Ovary (tissue), 9 donors: ENCODE measurements around the gene SEC24D. TPM values are rescaled to one million over a fixed set of nuclear protein-coding genes. Genes with fewer than 3 reads are reported as not detected.
"Not testable (repeated sequence)": the region's sequence is repeated elsewhere in the genome, so short reads cannot be mapped to it uniquely, and the experiment has no call there.

Experiments used
- DNase-seq, 5 donors: peaks; one replicate each; pipeline ENCODE4 v3.0.0-alpha.2; 2019 to 2020
- H3K27ac ChIP-seq, 2 donors: fragments of 200-600 bp; one replicate each; pipeline versions ENCODE4 v1.5.1 to v1.8.0; 2019 to 2022
- H3K27me3 ChIP-seq: fragments of 200-600 bp; one replicate; pipeline ENCODE4 v1.8.0; 2022
- H3K36me3 ChIP-seq: fragments of 200-600 bp; sonication (generic); one replicate; pipeline ENCODE4 v1.5.1; 2019
- H3K4me1 ChIP-seq: one replicate; pipeline ENCODE4 v1.8.1; 2013; ENCODE audit warnings: mild to moderate bottlenecking, moderate library complexity; ENCODE audit not compliant: insufficient read depth
- H3K4me3 ChIP-seq: fragments of 200-600 bp; sonication (generic); one replicate; pipeline ENCODE4 v1.5.1; 2017
- H3K9me3 ChIP-seq, 2 donors: fragments of 200-600 bp in 1 of 2; sonication (generic) in 1 of 2; one replicate each; pipeline versions ENCODE4 v1.5.1 to v1.8.1; 2013 to 2019; ENCODE audit warnings: mild to moderate bottlenecking in 1 of 2, moderate library complexity in 1 of 2
- CTCF ChIP-seq, 3 donors: fragments of 450-650 bp in 2 of 3; fragments of 200-600 bp in 1 of 3; IDR thresholded peaks; one replicate each; pipeline versions ENCODE4 v1.5.1 to v1.8.0; 2016 to 2022; ENCODE audit warnings: antibody characterized with exemption in 3 of 3, mild to moderate bottlenecking in 1 of 3
- EP300 ChIP-seq: sonication (generic); formaldehyde crosslinking; IDR thresholded peaks from one replicate; pipeline ENCODE4 v1.6.1; 2017; ENCODE audit warnings: antibody characterized with exemption
- POLR2A ChIP-seq: fragments of 450-650 bp; IDR thresholded peaks from one replicate; pipeline ENCODE4 v1.6.1; 2017; ENCODE audit warnings: antibody characterized with exemption, mild to moderate bottlenecking, moderate library complexity
- WGBS, 3 donors: extraction: QIAGEN DNeasy Blood & Tissue Kit in 1 of 3; methylation state at CpG; one replicate each; pipeline versions ENCODE4 v1.1.5 to v1.1.7; 2013 to 2017; 5-methylcytosine and 5-hydroxymethylcytosine counted together
- intact Hi-C, 4 donors: fragments of 100-400 bp; cut with DNase I; formaldehyde crosslinking; loops; one replicate each; pipeline versions ENCODE4 v1.11.0 to v1.15.1; 2022 to 2023
- polyA plus RNA-seq, 2 donors: library from polyadenylated mRNA; stranded (reverse); fragments of 200-250 nt in 1 of 2; fragments of 350-450 nt in 1 of 2; fragmentation: Illumina TruSeq in 1 of 2; extraction: RNeasy Lipid Tissue Mini Kit (QIAGEN cat#74804) in 1 of 2; gene quantifications; one replicate each; pipeline ENCODE4 v1.2.3, GENCODE V29; 2013 to 2014
- total RNA-seq, 7 donors: library from RNA; depleted of rRNA in 2 of 7; stranded (reverse); fragments of >200 nt in 2 of 7; fragmentation: NEBNext Ultra II Directional in 3 of 7; extraction: Animal tissue kit (Norgen Biotek cat#: 25700) in 3 of 7; gene quantifications; one replicate each; pipeline versions ENCODE4 v1.1.0 to v1.2.4, GENCODE V29; 2016 to 2023
- donor health status: DM: no; HTN: no; CAD: no; lungs with moderate emphysema.
- donor health status: DM: no; HTN: no; CAD: no.
- donor health status: Bipolar disorder and iron deficiency.
- donor health status: DM: yes; HTN: yes; CAD: no.
- donor health status: DM: no; HTN: no; CAD: no.
- donor health status: DM: yes; HTN: yes; CAD: no.

SEC24D gene
- total and polyA plus RNA-seq, 9 donors: 15.4 to 53.0 (median 39.0) TPM

- Histone ChIP-seq H3K36me3 (no peaks in the 10 kb centered on the region), H3K4me1 (no peaks in the 10 kb centered on the region), H3K4me3 (no peak overlapping the region), H3K9me3 (no peaks in the 10 kb centered on the region), H3K27me3 (no peaks in the 10 kb centered on the region), H3K27ac (no peak overlapping the region)
- intact Hi-C loops: no loop called here
- DNase-seq: no peak
- 70 to 72% (median 71%) methylated on average over 9 of the region's 9 CpGs for WGBS, 3 donors
- TF ChIP-seq CTCF (IDR thresholded peaks at IDR 0.05) (no peak), EP300 (no peak), POLR2A (no peak)
Measured at GRCh38 chr4:118799231-118799942, 36.5 kb downstream of the SEC24D start.

GRCh38 chr4:118798658-118799057 is 37.3 kb downstream of the SEC24D start:
- H3K9me3 ChIP-seq: no peaks in the 10 kb centered on the region
- no peaks in the 10 kb centered on the region for H3K4me1 ChIP-seq
- WGBS, 3 donors: 87 to 95% (median 95%) methylated on average over 3 of the region's 3 CpGs
- intact Hi-C loops: no loop called here
- H3K36me3 ChIP-seq: no peaks in the 10 kb centered on the region
- DNase-seq: no peak
- H3K27me3 ChIP-seq: no peaks in the 10 kb centered on the region
- TF ChIP-seq CTCF (IDR thresholded peaks at IDR 0.05) (no peak), POLR2A (no peak), EP300 (no peak)
- H3K4me3 ChIP-seq: no peak overlapping the region
- H3K27ac ChIP-seq: no peak overlapping the region

GRCh38 chr4:118797558-118798142 is 38.3 kb downstream of the SEC24D start:
- 84 to 88% (median 88%) methylated on average over 3 of the region's 3 CpGs for WGBS, 3 donors
- Histone ChIP-seq H3K27ac (no peak overlapping the region), H3K36me3 (no peaks in the 10 kb centered on the region), H3K9me3 (no peaks in the 10 kb centered on the region), H3K4me3 (no peak overlapping the region), H3K27me3 (no peaks in the 10 kb centered on the region), H3K4me1 (no peaks in the 10 kb centered on the region)
- DNase-seq: no peak
- intact Hi-C loops: no loop called here
- no peak for TF ChIP-seq EP300
- no peak for TF ChIP-seq POLR2A
- no peak for TF ChIP-seq CTCF (IDR thresholded peaks at IDR 0.05)

GRCh38 chr4:118791690-118792446 is 44.1 kb downstream of the SEC24D start:
- 87 to 88% (median 87%) methylated on average over 42 to 49 of the region's 58 CpGs for WGBS, 3 donors
- intact Hi-C loops, DNase-seq, H3K9me3 ChIP-seq, H3K27me3 ChIP-seq, H3K27ac ChIP-seq, H3K4me3 ChIP-seq, H3K36me3 ChIP-seq, H3K4me1 ChIP-seq: not testable (repeated sequence)
